ENCODE results near the gene FAM184B. TPM values are rescaled to one million over a fixed set of nuclear protein-coding genes. Genes with fewer than 3 reads are reported as not detected.

Gene FAM184B
- total RNA-seq, 1 experiment from 2014 or later: 0.09 TPM

GRCh38 chr4:17633600-17633999, 147.8 kb downstream of the FAM184B start:
- CTCF ChIA-PET: no interaction called here
- TF ChIP-seq, protein P1, sequence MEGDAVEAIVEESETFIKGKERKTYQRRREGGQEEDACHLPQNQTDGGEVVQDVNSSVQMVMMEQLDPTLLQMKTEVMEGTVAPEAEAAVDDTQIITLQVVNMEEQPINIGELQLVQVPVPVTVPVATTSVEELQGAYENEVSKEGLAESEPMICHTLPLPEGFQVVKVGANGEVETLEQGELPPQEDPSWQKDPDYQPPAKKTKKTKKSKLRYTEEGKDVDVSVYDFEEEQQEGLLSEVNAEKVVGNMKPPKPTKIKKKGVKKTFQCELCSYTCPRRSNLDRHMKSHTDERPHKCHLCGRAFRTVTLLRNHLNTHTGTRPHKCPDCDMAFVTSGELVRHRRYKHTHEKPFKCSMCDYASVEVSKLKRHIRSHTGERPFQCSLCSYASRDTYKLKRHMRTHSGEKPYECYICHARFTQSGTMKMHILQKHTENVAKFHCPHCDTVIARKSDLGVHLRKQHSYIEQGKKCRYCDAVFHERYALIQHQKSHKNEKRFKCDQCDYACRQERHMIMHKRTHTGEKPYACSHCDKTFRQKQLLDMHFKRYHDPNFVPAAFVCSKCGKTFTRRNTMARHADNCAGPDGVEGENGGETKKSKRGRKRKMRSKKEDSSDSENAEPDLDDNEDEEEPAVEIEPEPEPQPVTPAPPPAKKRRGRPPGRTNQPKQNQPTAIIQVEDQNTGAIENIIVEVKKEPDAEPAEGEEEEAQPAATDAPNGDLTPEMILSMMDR (IDR thresholded peaks at IDR 0.05; ENCODE audit: unreplicated experiment): no peak
- Mint-ChIP-seq H3K27me3 (ENCODE audit: unreplicated experiment) (no peaks in the 10 kb centered on the region), H3K27ac (ENCODE audit: unreplicated experiment) (no peak overlapping the region), H3K9me3 (ENCODE audit: low read depth, unreplicated experiment) (no peaks in the 10 kb centered on the region), H3K4me1 (ENCODE audit: low read depth, unreplicated experiment) (no peaks in the 10 kb centered on the region), H3K36me3 (ENCODE audit: insufficient read depth, unreplicated experiment) (peaks cover 14% of the 10 kb centered on the region), H3K4me3 (ENCODE audit: low read depth, unreplicated experiment) (no peak overlapping the region)
- no TSS peak for BruUV-seq (replicated peaks)
- no peak for DNase-seq
- intact Hi-C loops (cut with micrococcal nuclease; ENCODE audit: unreplicated experiment): no loop called here

- Mint-ChIP-seq H3K27ac (ENCODE audit: unreplicated experiment) (no peak overlapping the region), H3K36me3 (ENCODE audit: insufficient read depth, unreplicated experiment) (peaks cover 19% of the 10 kb centered on the region), H3K9me3 (ENCODE audit: low read depth, unreplicated experiment) (no peaks in the 10 kb centered on the region), H3K4me3 (ENCODE audit: low read depth, unreplicated experiment) (no peak overlapping the region), H3K4me1 (ENCODE audit: low read depth, unreplicated experiment) (no peaks in the 10 kb centered on the region), H3K27me3 (ENCODE audit: unreplicated experiment) (no peaks in the 10 kb centered on the region)
- no peak for DNase-seq
- BruUV-seq (replicated peaks): no TSS peak
- CTCF ChIA-PET: no interaction called here
- TF ChIP-seq, protein P1 (IDR thresholded peaks at IDR 0.05; ENCODE audit: unreplicated experiment): no peak
- intact Hi-C loops (cut with micrococcal nuclease; ENCODE audit: unreplicated experiment): no loop called here
Measured at GRCh38 chr4:17630228-17630627, 151.2 kb downstream of the FAM184B start.

DNA sequence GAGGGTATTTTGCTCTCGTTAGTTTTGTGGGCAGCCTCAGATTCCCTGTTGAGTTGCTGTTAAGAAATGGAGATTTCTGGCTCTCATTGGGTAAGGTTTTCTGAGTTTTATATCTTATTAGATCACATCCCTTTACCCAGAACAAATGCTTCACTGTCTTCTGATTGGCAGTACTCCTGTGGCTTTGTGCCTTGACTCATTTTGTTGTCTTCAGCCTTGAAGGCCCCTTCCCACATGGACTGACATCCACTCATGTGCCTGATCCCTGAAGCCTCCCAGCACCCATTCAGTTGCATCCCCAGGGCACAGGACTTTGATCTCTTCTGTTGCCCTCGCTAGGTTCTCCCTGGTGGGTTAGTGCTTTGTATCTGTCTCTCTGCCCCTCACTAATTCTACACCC, 156.6 kb downstream of the FAM184B start:
- Mint-ChIP-seq H3K36me3 (ENCODE audit: insufficient read depth, unreplicated experiment) (peaks cover 38% of the 10 kb centered on the region), H3K27me3 (ENCODE audit: unreplicated experiment) (no peaks in the 10 kb centered on the region), H3K4me3 (ENCODE audit: low read depth, unreplicated experiment) (no peak overlapping the region), H3K9me3 (ENCODE audit: low read depth, unreplicated experiment) (no peaks in the 10 kb centered on the region), H3K27ac (ENCODE audit: unreplicated experiment) (no peak overlapping the region), H3K4me1 (ENCODE audit: low read depth, unreplicated experiment) (no peaks in the 10 kb centered on the region)
- CTCF ChIA-PET: interaction anchor here (0.6 kb wide), 1 partner anchor 42 kb away, joined by 4 read pairs; no protein-coding TSS in a partner anchor
- BruUV-seq (replicated peaks): no TSS peak
- intact Hi-C loops (cut with micrococcal nuclease; ENCODE audit: unreplicated experiment): no loop called here
- TF ChIP-seq, protein P1 (IDR thresholded peaks at IDR 0.05; ENCODE audit: unreplicated experiment): no peak
- no peak for DNase-seq

DNA sequence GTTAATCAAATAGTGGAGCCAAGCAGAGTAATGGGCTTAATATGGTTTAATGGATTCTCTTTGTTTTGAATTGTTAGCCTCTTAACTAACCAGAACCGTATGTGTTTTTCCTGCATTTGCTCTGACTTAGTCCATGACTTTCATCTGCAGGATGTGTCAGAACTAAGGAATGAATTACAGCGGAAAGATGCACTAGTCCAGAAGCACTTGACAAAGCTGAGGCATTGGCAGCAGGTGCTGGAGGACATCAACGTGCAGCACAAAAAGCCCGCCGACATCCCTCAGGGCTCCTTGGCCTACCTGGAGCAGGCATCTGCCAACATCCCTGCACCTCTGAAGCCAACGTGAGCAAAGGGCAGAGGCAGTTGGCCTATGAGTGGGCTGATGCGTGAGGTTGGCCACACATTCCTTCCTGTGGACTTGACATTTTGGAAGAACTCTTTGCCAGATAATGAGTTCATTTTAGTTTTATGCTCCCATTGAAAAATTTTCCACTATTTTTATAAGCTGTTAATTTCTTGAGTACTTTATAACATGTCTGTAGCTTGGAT, 157.9 kb downstream of the FAM184B start:
- DNase-seq: no peak
- TF ChIP-seq, protein P1 (IDR thresholded peaks at IDR 0.05; ENCODE audit: unreplicated experiment): no peak
- intact Hi-C loops (cut with micrococcal nuclease; ENCODE audit: unreplicated experiment): no loop called here
- Mint-ChIP-seq H3K27ac (ENCODE audit: unreplicated experiment) (no peak overlapping the region), H3K4me3 (ENCODE audit: low read depth, unreplicated experiment) (no peak overlapping the region), H3K36me3 (ENCODE audit: insufficient read depth, unreplicated experiment) (peaks cover 33% of the 10 kb centered on the region), H3K9me3 (ENCODE audit: low read depth, unreplicated experiment) (no peaks in the 10 kb centered on the region), H3K4me1 (ENCODE audit: low read depth, unreplicated experiment) (no peaks in the 10 kb centered on the region), H3K27me3 (ENCODE audit: unreplicated experiment) (no peaks in the 10 kb centered on the region)
- no TSS peak for BruUV-seq (replicated peaks)
- CTCF ChIA-PET: no interaction called here
